AG09309 (cell line): Measurements from ENCODE around the gene ISL2.

Source experiments
- DNase-seq: peaks from one replicate; pipeline ENCODE4 v3.0.0-alpha.2; 2010; ENCODE audit warnings: low read depth
- H3K4me3 ChIP-seq: 2 replicates; pipeline ENCODE4 v1.5.1; 2011; ENCODE audit warnings: mild to moderate bottlenecking, low read depth, low read length, moderate library complexity; ENCODE audit not compliant: control insufficient read depth
- CTCF ChIP-seq: IDR thresholded peaks from 2 replicates; pipeline ENCODE4 v1.5.1; 2011; ENCODE audit warnings: mild to moderate bottlenecking, low read depth, low read length, inconsistent platforms; ENCODE audit not compliant: insufficient read depth, control insufficient read depth; ENCODE audit errors: missing control alignments

Gene ISL2

GRCh38 chr15:76346669-76347481 is 10.3 kb downstream of the ISL2 start:
- peak overlapping the region; percentile 9 for H3K4me3 ChIP-seq
- no peak for TF ChIP-seq CTCF
- DNase-seq, result no peak

GRCh38 chr15:76347482-76348055 is 11.0 kb downstream of the ISL2 start:
- no peak for TF ChIP-seq CTCF
- no peak overlapping the region for H3K4me3 ChIP-seq
- DNase-seq, result no peak

GRCh38 chr15:76349301-76350070 is 12.9 kb downstream of the ISL2 start:
- H3K4me3 ChIP-seq, result no peak overlapping the region
- TF ChIP-seq CTCF, result no peak
- DNase-seq, result no peak

GRCh38 chr15:76353023-76353577 is 16.5 kb downstream of the ISL2 start:
- no peak overlapping the region for H3K4me3 ChIP-seq
- no peak for DNase-seq
- no peak for TF ChIP-seq CTCF

- no peak overlapping the region for H3K4me3 ChIP-seq
- TF ChIP-seq CTCF, result no peak
- DNase-seq, result no peak
Measured at GRCh38 chr15:76353903-76354302, 17.3 kb downstream of the ISL2 start.

- DNase-seq, result no peak
- no peak for TF ChIP-seq CTCF
- H3K4me3 ChIP-seq, result no peak overlapping the region
Measured at GRCh38 chr15:76354823-76355440, 18.4 kb downstream of the ISL2 start.
